NCI-H446 (cell line): ENCODE measurements around the gene DNAJC4.

Experiments used
- DNase-seq, 2 experiments: peaks; one replicate each; lab custom pipeline; 2025; lab: John Stamatoyannopoulos, UW

The DNAJC4 gene

GRCh38 chr11:64278576-64279190, 48.3 kb downstream of the DNAJC4 start:
- DNase-seq: no peak

DNA sequence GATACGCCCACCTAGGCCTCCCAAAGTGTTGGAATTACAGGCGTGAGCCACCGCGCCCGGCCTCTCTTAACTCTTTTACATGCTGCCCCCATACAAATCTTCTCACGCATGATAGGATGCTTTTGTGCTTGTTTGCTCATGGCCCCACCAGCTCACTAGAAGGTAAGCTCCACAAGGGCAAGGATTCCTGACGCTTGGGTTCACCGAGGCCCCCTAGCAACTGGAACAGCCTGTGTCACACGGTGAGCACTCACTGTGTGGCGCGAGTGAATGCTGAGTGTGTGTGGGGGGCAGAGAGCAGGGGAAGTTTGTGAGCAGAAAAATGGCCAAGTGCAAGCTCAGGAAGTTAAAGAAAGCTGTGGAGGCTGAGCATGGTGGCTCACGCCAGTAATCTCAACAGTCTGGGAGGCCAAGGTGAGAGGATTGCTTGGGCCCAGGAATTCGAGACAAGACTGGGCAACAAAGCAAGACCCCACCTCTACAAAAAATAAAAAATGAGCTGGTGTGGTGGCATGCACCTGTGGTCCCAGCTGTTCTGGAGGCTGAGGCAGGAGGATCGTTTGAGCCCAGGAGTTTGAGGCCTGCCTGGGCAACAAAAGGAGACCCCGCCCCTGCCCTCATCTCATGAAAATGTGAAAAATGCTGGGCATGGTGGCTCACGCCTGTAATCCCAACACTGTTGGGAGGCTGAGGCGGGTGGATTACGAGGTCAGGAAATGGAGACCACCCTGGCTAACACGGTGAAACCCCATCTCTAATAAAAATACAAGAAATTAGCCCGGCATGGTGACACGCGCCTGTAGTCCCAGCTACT, 51.8 kb downstream of the DNAJC4 start:
- no peak for DNase-seq

- no peak for DNase-seq
Measured at GRCh38 chr11:64283092-64283491, 52.7 kb downstream of the DNAJC4 start.
